GM19463 (cell line): Measurements from ENCODE around the gene ALDH2.
"Not testable (repeated sequence)": the region's sequence is repeated elsewhere in the genome, so short reads cannot be mapped to it uniquely, and the experiment has no call there.

Experiments
- ATAC-seq: cut with Tn5 transposase; IDR thresholded peaks from one replicate; pipeline ENCODE4 v1.9.1; 2021; ENCODE audit warnings: mild to moderate bottlenecking, moderate library complexity; ENCODE audit not compliant: unreplicated experiment

The ALDH2 gene

GRCh38 chr12:111758120-111758561 is 8.6 kb upstream of the ALDH2 start:
- ATAC-seq, result no peak

- ATAC-seq, result no peak
These were observed 7.5 kb upstream of the ALDH2 start for GRCh38 chr12:111759271-111759670.

DNA sequence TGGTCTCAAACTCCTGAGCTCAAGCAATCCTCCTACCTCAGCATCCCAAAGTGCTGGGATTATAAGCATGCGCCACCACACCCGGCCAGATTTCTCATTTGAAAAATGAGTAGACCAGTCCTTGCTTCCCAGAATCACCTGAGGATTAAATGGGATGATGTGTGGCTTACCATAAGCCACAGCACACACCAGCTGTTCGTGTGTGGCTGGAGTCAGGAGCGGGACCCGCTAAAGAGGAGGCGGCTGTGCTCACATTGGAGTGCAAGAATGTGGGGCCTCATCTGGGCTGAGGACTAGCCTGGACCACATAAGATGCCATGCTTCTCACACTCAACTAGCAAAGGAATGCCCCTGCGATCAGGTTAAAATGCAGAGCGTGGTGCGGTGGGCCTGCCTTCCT is 6.7 kb upstream of the ALDH2 start:
- ATAC-seq, result no peak

DNA sequence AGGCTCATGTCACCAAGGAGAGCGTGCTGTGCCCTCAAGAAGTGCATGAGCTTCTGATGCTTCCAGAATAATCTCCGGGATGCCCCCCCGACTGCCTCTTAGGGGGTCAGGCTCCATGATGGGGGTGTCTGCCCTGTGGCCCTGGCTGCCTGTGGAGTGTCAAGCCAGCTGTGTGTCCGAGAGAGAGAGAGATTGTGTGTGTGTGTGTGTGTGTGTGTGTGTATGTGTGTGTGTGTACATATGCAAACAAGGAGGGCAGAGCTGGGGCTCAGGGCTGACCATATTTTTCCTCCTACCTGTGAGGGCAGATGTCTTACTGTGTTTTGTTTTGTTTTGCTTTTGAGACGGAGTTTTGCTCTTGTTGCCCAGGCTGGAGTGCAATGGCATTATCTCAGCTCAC is 5.6 kb upstream of the ALDH2 start:
- peak; percentile 33 for ATAC-seq

- ATAC-seq, result no peak
These were observed 5.0 kb upstream of the ALDH2 start for GRCh38 chr12:111761706-111762105.

DNA sequence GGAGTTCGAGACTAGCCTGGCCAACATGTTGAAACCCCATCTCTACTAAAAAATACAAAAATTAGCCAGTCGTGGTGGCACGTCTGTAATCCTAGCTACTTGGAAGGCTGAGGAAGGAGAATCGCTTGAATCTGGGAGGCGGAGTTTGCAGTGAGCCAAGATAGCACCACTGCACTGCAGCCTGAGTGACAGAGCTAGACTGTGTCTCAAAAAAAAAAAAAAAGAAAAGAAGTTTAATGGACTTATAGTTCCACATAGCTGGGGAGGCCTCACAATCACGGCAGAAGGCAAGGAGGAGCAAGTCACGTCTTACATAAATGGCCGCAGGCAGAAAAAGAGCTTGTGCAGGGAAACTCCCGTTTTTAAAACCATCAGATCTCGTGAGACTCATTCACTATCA is 3.2 kb upstream of the ALDH2 start:
- ATAC-seq, result not testable (repeated sequence)

DNA sequence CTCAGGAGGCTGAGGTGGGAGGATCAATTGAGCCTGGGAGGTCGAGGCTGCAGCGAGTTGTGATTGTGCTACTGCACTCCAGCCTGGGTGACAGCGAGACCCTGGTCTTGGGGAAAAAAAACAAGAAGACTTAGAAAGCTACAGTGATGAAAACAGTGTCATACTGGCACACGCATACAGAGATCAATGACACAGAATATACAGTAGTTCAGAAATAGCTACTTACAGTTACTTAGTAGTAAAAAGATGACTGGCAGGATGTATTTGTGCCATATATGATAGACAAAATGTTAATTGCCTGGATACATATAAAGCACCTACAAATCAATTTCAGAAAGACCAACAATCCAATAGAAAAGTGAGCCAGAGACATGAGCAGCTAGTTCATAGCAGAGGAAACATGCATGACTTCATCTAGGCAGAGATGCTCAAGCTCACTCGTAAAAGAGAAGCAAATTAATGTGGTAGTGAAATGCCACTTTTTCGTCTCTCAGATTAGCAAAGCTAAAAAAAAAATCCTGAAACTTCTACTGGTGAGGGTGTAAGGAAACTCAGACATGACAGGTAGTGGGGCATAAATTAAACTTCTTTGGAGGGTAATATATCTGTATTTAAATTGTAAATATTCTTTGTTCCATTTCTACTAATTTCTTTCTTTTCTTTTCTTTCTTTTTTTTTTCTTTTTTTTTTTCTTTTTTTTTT is 2.5 kb upstream of the ALDH2 start:
- ATAC-seq, result no peak

GRCh38 chr12:111767362-111768158 is 827 bp downstream of the ALDH2 start:
- no peak for ATAC-seq

- no peak for ATAC-seq
These were observed 1.6 kb downstream of the ALDH2 start for GRCh38 chr12:111768159-111768895.

DNA sequence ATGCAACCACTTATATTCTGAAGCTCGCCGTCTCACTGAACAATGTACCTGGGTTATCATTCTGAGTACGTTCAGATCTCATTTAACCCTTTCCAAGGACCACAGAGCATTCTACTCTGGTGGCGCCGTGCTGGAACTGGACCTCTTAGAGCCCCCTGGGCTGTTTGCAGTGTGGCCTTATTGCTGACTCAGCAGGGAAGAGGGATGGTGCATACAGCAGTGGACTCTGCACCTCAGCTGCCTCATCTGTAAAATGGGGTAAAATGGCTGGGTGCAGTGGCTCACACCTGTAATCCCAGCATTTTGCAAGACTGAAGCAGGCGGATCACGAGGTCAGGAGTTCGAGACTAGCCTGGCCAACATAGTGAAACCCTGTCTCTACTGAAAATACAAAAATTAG is 2.9 kb downstream of the ALDH2 start:
- no peak for ATAC-seq

- ATAC-seq, result peak; percentile 62
These were observed 7.2 kb downstream of the ALDH2 start for GRCh38 chr12:111773801-111774551.

GRCh38 chr12:111775205-111776193 is 8.8 kb downstream of the ALDH2 start:
- ATAC-seq, result peak; percentile 55

- ATAC-seq, result no peak
These were observed 10.2 kb downstream of the ALDH2 start for GRCh38 chr12:111776836-111777344.

GRCh38 chr12:111777345-111778045 is 10.8 kb downstream of the ALDH2 start:
- ATAC-seq, result no peak

- no peak for ATAC-seq
These were observed 13.4 kb downstream of the ALDH2 start for GRCh38 chr12:111780166-111780565.

DNA sequence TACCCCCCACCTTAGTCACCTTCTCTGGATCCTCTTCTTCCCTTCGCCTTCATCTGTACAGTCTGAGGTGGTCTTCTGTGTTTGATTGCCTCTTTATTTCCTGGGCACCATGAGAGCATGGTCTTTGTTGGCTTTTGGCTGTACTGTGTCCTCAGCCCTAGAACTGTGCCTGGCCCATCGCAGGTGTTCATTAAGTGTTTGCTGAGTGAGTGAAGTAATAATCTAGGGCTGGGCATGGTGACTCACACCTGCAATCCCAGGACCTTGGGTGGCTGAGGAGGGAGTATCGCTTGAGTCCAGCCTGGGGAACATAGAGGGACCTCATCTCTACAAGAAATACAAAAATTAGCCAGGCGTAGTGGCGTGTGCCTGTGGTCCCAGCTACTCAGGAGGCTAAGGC is 13.9 kb downstream of the ALDH2 start:
- no peak for ATAC-seq

GRCh38 chr12:111781085-111781658 is 14.4 kb downstream of the ALDH2 start:
- no peak for ATAC-seq

- ATAC-seq, result no peak
These were observed 16.3 kb downstream of the ALDH2 start for GRCh38 chr12:111783046-111783445.

DNA sequence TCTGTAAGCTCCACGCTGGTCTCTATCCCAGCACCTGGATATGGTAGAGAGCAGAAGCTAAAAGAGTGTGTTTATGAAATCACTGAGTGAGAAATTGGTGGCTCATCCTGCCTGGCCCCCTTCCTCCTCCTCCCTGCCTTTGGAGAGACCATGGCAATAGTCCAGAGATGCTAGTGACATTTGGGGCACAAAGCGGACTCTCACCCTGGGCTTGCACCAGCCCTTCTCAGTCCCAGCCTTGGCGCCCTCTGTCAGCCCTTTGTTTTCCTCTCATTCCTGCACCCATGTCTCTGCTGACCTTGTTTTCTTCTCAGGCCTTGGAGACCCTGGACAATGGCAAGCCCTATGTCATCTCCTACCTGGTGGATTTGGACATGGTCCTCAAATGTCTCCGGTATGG is 18.2 kb downstream of the ALDH2 start:
- no peak for ATAC-seq
